Measurements from ENCODE around the gene ASIC2. TPM values are rescaled to one million over a fixed set of nuclear protein-coding genes. Genes with fewer than 3 reads are reported as not detected.

ASIC2 gene
- total RNA-seq, 5 donors from 2014 or later (not counting 1 experiment from before 2014, with no cell fraction given): not detected

DNA sequence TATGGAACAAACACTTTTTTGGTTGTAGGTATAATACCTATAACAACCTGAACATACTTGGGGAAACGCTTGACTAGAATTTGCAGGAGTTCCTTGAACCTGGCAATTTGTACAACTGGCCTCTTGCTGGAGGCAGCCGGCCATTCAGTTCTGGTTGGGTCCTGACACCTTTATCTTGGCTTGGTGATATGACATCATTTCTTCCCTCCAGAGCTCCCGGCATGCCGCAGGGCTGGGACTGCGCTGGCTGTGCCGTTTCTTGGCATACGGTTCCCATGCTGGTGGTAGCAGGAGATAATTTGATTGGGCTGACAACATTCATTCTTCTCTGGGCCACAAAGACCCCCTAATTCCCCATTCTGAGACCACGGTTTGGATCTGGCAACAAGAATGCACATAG lies 87.5 kb downstream of the ASIC2 start:
- Histone ChIP-seq H3K4me3 (ENCODE audit: control insufficient read depth in 1 of 2, extremely low read depth in 1 of 2, low read length in 1 of 2) (no peak overlapping the region), H3K27me3 (replicated peaks in 1 of 2; ENCODE audit: control insufficient read depth in 2 of 2, extremely low read depth in 1 of 2, insufficient read depth in 2 of 2, low read length in 1 of 2) (peaks cover 0 to 4% of the 10 kb centered on the region in 2 experiments), H3K9me3 (no peaks in the 10 kb centered on the region), H3K4me1 (ENCODE audit: control insufficient read depth in 1 of 2, extremely low read depth in 1 of 2, insufficient read depth in 2 of 2, low read length in 2 of 2) (no peaks in the 10 kb centered on the region), H3K27ac (ENCODE audit: low read length) (no peak overlapping the region), H3K36me3 (ENCODE audit: control insufficient read depth in 2 of 2, extremely low read depth in 1 of 2, insufficient read depth in 1 of 2, low read length in 1 of 2) (no peaks in the 10 kb centered on the region)
- ATAC-seq (replicated peaks in 1 of 4): no peak
- H3K4me3 Mint-ChIP-seq: no peak overlapping the region
- H3K27ac Mint-ChIP-seq: no peak overlapping the region
- H3K36me3 Mint-ChIP-seq: no peaks in the 10 kb centered on the region
- H3K4me1 Mint-ChIP-seq: no peaks in the 10 kb centered on the region
- ChIA-PET POLR2A (no interaction called here), CTCF (no interaction called here)
- WGBS (ENCODE audit: insufficient coverage): 89% methylated on average over 2 of the region's 8 CpGs
- peaks cover 4 to 14% of the 10 kb centered on the region in 2 donors for H3K27me3 Mint-ChIP-seq
- H3K9me3 Mint-ChIP-seq: no peaks in the 10 kb centered on the region
- no peak for DNase-seq

- Histone ChIP-seq H3K27me3 (replicated peaks in 1 of 2; ENCODE audit: control insufficient read depth in 2 of 2, extremely low read depth in 1 of 2, insufficient read depth in 2 of 2, low read length in 1 of 2) (no peaks in the 10 kb centered on the region), H3K9me3 (no peaks in the 10 kb centered on the region), H3K27ac (ENCODE audit: low read length) (no peak overlapping the region), H3K4me3 (ENCODE audit: control insufficient read depth in 1 of 2, extremely low read depth in 1 of 2, low read length in 1 of 2) (no peak overlapping the region), H3K4me1 (ENCODE audit: control insufficient read depth in 1 of 2, extremely low read depth in 1 of 2, insufficient read depth in 2 of 2, low read length in 2 of 2) (no peaks in the 10 kb centered on the region), H3K36me3 (ENCODE audit: control insufficient read depth in 2 of 2, extremely low read depth in 1 of 2, insufficient read depth in 1 of 2, low read length in 1 of 2) (no peaks in the 10 kb centered on the region)
- Mint-ChIP-seq H3K27me3 (peaks cover 4 to 14% of the 10 kb centered on the region in 2 donors), H3K9me3 (no peaks in the 10 kb centered on the region), H3K4me1 (no peaks in the 10 kb centered on the region), H3K36me3 (no peaks in the 10 kb centered on the region), H3K27ac (no peak overlapping the region), H3K4me3 (no peak overlapping the region)
- POLR2A ChIA-PET: no interaction called here
- no peak for ATAC-seq (replicated peaks in 1 of 4)
- whole genome bisulfite sequencing (ENCODE audit: insufficient coverage): 77% methylated on average over 2 of the region's 2 CpGs
- DNase-seq: no peak
- CTCF ChIA-PET: no interaction called here
These were observed 88.4 kb downstream of the ASIC2 start for GRCh38 chr17:33204701-33205100.

DNA sequence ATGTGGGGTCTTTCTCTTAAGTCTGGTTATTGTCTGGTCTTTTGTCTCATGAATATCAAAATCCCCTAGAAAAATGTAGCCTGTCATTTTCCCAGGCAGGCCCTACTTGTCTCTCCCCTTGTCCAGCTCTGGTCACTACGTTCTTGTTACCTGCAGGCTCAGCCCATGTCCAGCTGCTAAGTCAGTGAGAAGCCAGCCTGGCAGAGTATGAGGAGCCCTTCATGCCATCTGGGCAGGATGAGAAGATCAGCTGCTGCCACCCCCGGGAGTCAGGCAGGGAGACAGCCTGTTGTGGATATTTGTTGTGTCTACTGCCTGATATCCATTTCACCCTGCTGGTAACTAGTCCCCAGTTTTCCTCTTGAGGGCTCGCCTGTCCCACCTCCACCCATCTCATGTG lies 88.9 kb downstream of the ASIC2 start:
- H3K4me3 Mint-ChIP-seq: no peak overlapping the region
- POLR2A ChIA-PET: no interaction called here
- no peak overlapping the region for H3K4me3 ChIP-seq (ENCODE audit: control insufficient read depth in 1 of 2, extremely low read depth in 1 of 2, low read length in 1 of 2)
- no peaks in the 10 kb centered on the region for H3K9me3 Mint-ChIP-seq
- H3K36me3 Mint-ChIP-seq: no peaks in the 10 kb centered on the region
- ATAC-seq (replicated peaks in 1 of 4) (no peak), DNase-seq (no peak)
- H3K27me3 ChIP-seq (replicated peaks in 1 of 2; ENCODE audit: control insufficient read depth in 2 of 2, extremely low read depth in 1 of 2, insufficient read depth in 2 of 2, low read length in 1 of 2): no peaks in the 10 kb centered on the region
- no peaks in the 10 kb centered on the region for H3K36me3 ChIP-seq (ENCODE audit: control insufficient read depth in 2 of 2, extremely low read depth in 1 of 2, insufficient read depth in 1 of 2, low read length in 1 of 2)
- no peak overlapping the region for H3K27ac Mint-ChIP-seq
- H3K27ac ChIP-seq (ENCODE audit: low read length): no peak overlapping the region
- CTCF ChIA-PET: no interaction called here
- no peaks in the 10 kb centered on the region for H3K9me3 ChIP-seq
- peaks cover 4 to 14% of the 10 kb centered on the region in 2 donors for H3K27me3 Mint-ChIP-seq
- 62% methylated on average over 2 of the region's 3 CpGs for WGBS (ENCODE audit: insufficient coverage)
- H3K4me1 Mint-ChIP-seq: no peaks in the 10 kb centered on the region
- H3K4me1 ChIP-seq (ENCODE audit: control insufficient read depth in 1 of 2, extremely low read depth in 1 of 2, insufficient read depth in 2 of 2, low read length in 2 of 2): no peaks in the 10 kb centered on the region

GRCh38 chr17:33202796-33203495 lies 90.1 kb downstream of the ASIC2 start:
- CTCF ChIA-PET: no interaction called here
- Mint-ChIP-seq H3K27me3 (peaks cover 3 to 12% of the 10 kb centered on the region in 2 donors), H3K27ac (no peak overlapping the region), H3K4me1 (no peaks in the 10 kb centered on the region), H3K36me3 (no peaks in the 10 kb centered on the region), H3K4me3 (no peak overlapping the region), H3K9me3 (no peaks in the 10 kb centered on the region)
- Histone ChIP-seq H3K4me1 (ENCODE audit: control insufficient read depth in 1 of 2, extremely low read depth in 1 of 2, insufficient read depth in 2 of 2, low read length in 2 of 2) (no peaks in the 10 kb centered on the region), H3K36me3 (ENCODE audit: control insufficient read depth in 2 of 2, extremely low read depth in 1 of 2, insufficient read depth in 1 of 2, low read length in 1 of 2) (no peaks in the 10 kb centered on the region), H3K27me3 (replicated peaks in 1 of 2; ENCODE audit: control insufficient read depth in 2 of 2, extremely low read depth in 1 of 2, insufficient read depth in 2 of 2, low read length in 1 of 2) (no peaks in the 10 kb centered on the region), H3K9me3 (no peaks in the 10 kb centered on the region), H3K4me3 (ENCODE audit: control insufficient read depth in 1 of 2, extremely low read depth in 1 of 2, low read length in 1 of 2) (no peak overlapping the region), H3K27ac (ENCODE audit: low read length) (no peak overlapping the region)
- DNase-seq: no peak
- no peak for ATAC-seq (replicated peaks in 1 of 4)
- POLR2A ChIA-PET: no interaction called here
- WGBS (ENCODE audit: insufficient coverage): 51% methylated on average over 7 of the region's 10 CpGs

DNA sequence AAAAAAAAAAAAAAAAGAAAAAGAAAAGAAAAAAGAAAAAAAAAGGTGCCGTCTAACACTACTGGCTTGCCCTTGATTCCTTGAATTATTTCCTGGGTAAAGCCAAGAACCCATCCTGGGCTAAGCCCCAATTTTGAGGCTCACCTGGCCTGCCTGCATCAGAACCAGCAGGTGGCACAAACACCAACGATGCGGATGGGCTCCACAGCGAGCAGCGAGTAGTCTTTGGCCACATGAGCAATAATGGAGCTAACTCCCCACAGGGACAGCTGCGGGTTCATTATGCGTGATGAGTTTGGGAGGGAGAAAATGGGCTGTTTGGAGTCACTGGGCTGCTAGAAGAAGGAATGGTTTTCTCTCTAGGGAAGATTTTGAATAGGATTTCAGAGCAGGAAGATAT lies 91.1 kb downstream of the ASIC2 start:
- no peaks in the 10 kb centered on the region for H3K36me3 ChIP-seq (ENCODE audit: control insufficient read depth in 2 of 2, extremely low read depth in 1 of 2, insufficient read depth in 1 of 2, low read length in 1 of 2)
- Mint-ChIP-seq H3K4me1 (no peaks in the 10 kb centered on the region), H3K9me3 (no peaks in the 10 kb centered on the region), H3K27me3 (peaks cover 0 to 16% of the 10 kb centered on the region in 2 donors), H3K36me3 (no peaks in the 10 kb centered on the region), H3K4me3 (no peak overlapping the region), H3K27ac (no peak overlapping the region)
- H3K27me3 ChIP-seq (replicated peaks in 1 of 2; ENCODE audit: control insufficient read depth in 2 of 2, extremely low read depth in 1 of 2, insufficient read depth in 2 of 2, low read length in 1 of 2): no peaks in the 10 kb centered on the region
- ChIA-PET CTCF (no interaction called here), POLR2A (no interaction called here)
- ATAC-seq (replicated peaks in 1 of 4): no peak
- H3K9me3 ChIP-seq: no peaks in the 10 kb centered on the region
- no peak for DNase-seq
- no peak overlapping the region for H3K27ac ChIP-seq (ENCODE audit: low read length)
- no peak overlapping the region for H3K4me3 ChIP-seq (ENCODE audit: control insufficient read depth in 1 of 2, extremely low read depth in 1 of 2, low read length in 1 of 2)
- no peaks in the 10 kb centered on the region for H3K4me1 ChIP-seq (ENCODE audit: control insufficient read depth in 1 of 2, extremely low read depth in 1 of 2, insufficient read depth in 2 of 2, low read length in 2 of 2)
- WGBS (ENCODE audit: insufficient coverage): 81% methylated on average over 6 of the region's 7 CpGs

DNA sequence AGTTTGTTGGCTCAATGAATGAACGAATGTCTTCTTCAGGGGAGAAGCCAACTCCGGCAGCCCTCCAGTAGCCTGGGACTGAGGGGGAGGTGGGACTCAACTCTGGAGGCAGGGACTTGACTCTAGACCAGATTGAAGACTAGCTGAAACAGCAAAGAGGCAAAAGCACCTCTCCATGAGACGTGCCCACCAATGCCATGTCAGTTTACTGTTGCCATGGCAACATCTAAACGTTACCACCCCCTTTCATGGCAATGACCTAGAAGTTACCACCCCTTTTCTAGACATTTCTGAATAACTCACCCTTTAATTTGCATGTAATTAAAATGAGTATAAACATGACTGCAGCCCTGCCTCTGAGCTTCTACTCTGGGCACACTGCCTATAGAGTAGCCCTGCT lies 91.8 kb downstream of the ASIC2 start:
- H3K27me3 ChIP-seq (replicated peaks in 1 of 2; ENCODE audit: control insufficient read depth in 2 of 2, extremely low read depth in 1 of 2, insufficient read depth in 2 of 2, low read length in 1 of 2): no peaks in the 10 kb centered on the region
- H3K36me3 ChIP-seq (ENCODE audit: control insufficient read depth in 2 of 2, extremely low read depth in 1 of 2, insufficient read depth in 1 of 2, low read length in 1 of 2): no peaks in the 10 kb centered on the region
- no peak for ATAC-seq (replicated peaks in 1 of 4)
- H3K9me3 ChIP-seq: no peaks in the 10 kb centered on the region
- Mint-ChIP-seq H3K27ac (no peak overlapping the region), H3K27me3 (peaks cover 6 to 21% of the 10 kb centered on the region in 2 donors), H3K4me3 (no peak overlapping the region), H3K4me1 (no peaks in the 10 kb centered on the region), H3K36me3 (no peaks in the 10 kb centered on the region), H3K9me3 (no peaks in the 10 kb centered on the region)
- no peak overlapping the region for H3K4me3 ChIP-seq (ENCODE audit: control insufficient read depth in 1 of 2, extremely low read depth in 1 of 2, low read length in 1 of 2)
- WGBS (ENCODE audit: insufficient coverage): 69% methylated on average over 2 of the region's 4 CpGs
- no peak for DNase-seq
- POLR2A ChIA-PET: no interaction called here
- no peaks in the 10 kb centered on the region for H3K4me1 ChIP-seq (ENCODE audit: control insufficient read depth in 1 of 2, extremely low read depth in 1 of 2, insufficient read depth in 2 of 2, low read length in 2 of 2)
- CTCF ChIA-PET: no interaction called here
- no peak overlapping the region for H3K27ac ChIP-seq (ENCODE audit: low read length)

- 38% methylated on average over 1 of the region's 1 CpG for WGBS (ENCODE audit: insufficient coverage)
- Mint-ChIP-seq H3K4me1 (no peaks in the 10 kb centered on the region), H3K9me3 (no peaks in the 10 kb centered on the region), H3K36me3 (no peaks in the 10 kb centered on the region), H3K4me3 (no peak overlapping the region), H3K27ac (no peak overlapping the region), H3K27me3 (peaks cover 8 to 20% of the 10 kb centered on the region in 2 donors)
- CTCF ChIA-PET: no interaction called here
- H3K27me3 ChIP-seq (replicated peaks in 1 of 2; ENCODE audit: control insufficient read depth in 2 of 2, extremely low read depth in 1 of 2, insufficient read depth in 2 of 2, low read length in 1 of 2): no peaks in the 10 kb centered on the region
- no peak overlapping the region for H3K27ac ChIP-seq (ENCODE audit: low read length)
- ATAC-seq (replicated peaks in 1 of 4) (no peak), DNase-seq (no peak)
- POLR2A ChIA-PET: no interaction called here
- no peaks in the 10 kb centered on the region for H3K36me3 ChIP-seq (ENCODE audit: control insufficient read depth in 2 of 2, extremely low read depth in 1 of 2, insufficient read depth in 1 of 2, low read length in 1 of 2)
- H3K9me3 ChIP-seq: no peaks in the 10 kb centered on the region
- H3K4me1 ChIP-seq (ENCODE audit: control insufficient read depth in 1 of 2, extremely low read depth in 1 of 2, insufficient read depth in 2 of 2, low read length in 2 of 2): no peaks in the 10 kb centered on the region
- no peak overlapping the region for H3K4me3 ChIP-seq (ENCODE audit: control insufficient read depth in 1 of 2, extremely low read depth in 1 of 2, low read length in 1 of 2)
These were observed 92.5 kb downstream of the ASIC2 start for GRCh38 chr17:33200587-33200986.

Data from T-cell (primary cell).